Brain microvascular endothelial cell (primary cell): Measurements from ENCODE around the gene DOCK10.

Experiments
- DNase-seq: peaks from one replicate; pipeline ENCODE4 v3.0.0-alpha.2; 2020
- H3K27ac ChIP-seq: fragments of 250-450 bp; sonication (Bioruptor Pico); 2 replicates; pipeline ENCODE4 v1.5.1; 2020; ENCODE audit warnings: mild to moderate bottlenecking, moderate library complexity
- H3K27me3 ChIP-seq: fragments of 250-450 bp; sonication (Bioruptor Pico); replicated peaks from 2 replicates; pipeline ENCODE4 v1.5.1; 2020; ENCODE audit warnings: mild to moderate bottlenecking
- H3K36me3 ChIP-seq: fragments of 250-450 bp; sonication (Bioruptor Pico); replicated peaks from 2 replicates; pipeline ENCODE4 v1.5.1; 2020; ENCODE audit warnings: mild to moderate bottlenecking
- H3K4me3 ChIP-seq: 2 replicates; pipeline ENCODE4 v1.5.1; 2011; ENCODE audit warnings: low read depth, mild to moderate bottlenecking, control low read depth, low read length, moderate library complexity
- CTCF ChIP-seq: IDR thresholded peaks from 2 replicates; pipeline ENCODE4 v1.5.1; 2011; ENCODE audit warnings: low read depth, mild to moderate bottlenecking, moderate library complexity, low read length, control low read depth, inconsistent platforms; ENCODE audit errors: missing control alignments
- in situ Hi-C: cut with HindIII; loops from 2 replicates; pipeline ENCODE4 v1.10.0; 2017; ENCODE audit warnings: low sequenced_read_pairs, low pct_ligation_motif_present

DOCK10 gene

GRCh38 chr2:224910574-224910925 is 131.7 kb downstream of the DOCK10 start:
- Histone ChIP-seq H3K27me3 (no peaks in the 10 kb centered on the region), H3K27ac (peak overlapping the region; percentile 85), H3K36me3 (no peaks in the 10 kb centered on the region), H3K4me3 (no peak overlapping the region)
- in situ Hi-C loops = no loop called here
- peak; percentile 40 for DNase-seq
- TF ChIP-seq CTCF = no peak

GRCh38 chr2:224909885-224910573 is 132.2 kb downstream of the DOCK10 start:
- no peaks in the 10 kb centered on the region for H3K27me3 ChIP-seq

GRCh38 chr2:224908818-224909217 is 133.4 kb downstream of the DOCK10 start:
- Histone ChIP-seq H3K27me3 (no peaks in the 10 kb centered on the region), H3K4me3 (no peak overlapping the region), H3K36me3 (no peaks in the 10 kb centered on the region), H3K27ac (no peak overlapping the region)
- TF ChIP-seq CTCF = no peak
- in situ Hi-C loops = no loop called here
- no peak for DNase-seq

More at GRCh38 chr2:224909885-224910573, 132.2 kb downstream of the DOCK10 start:
- in situ Hi-C loops = no loop called here
- DNase-seq = peak; percentile 76
- TF ChIP-seq CTCF = no peak
- no peaks in the 10 kb centered on the region for H3K36me3 ChIP-seq
- peak overlapping the region; percentile 85 for H3K27ac ChIP-seq
- H3K4me3 ChIP-seq = no peak overlapping the region

GRCh38 chr2:224904381-224904780 is 137.9 kb downstream of the DOCK10 start:
- TF ChIP-seq CTCF = no peak
- DNase-seq = no peak
- in situ Hi-C loops = no loop called here
- Histone ChIP-seq H3K36me3 (no peaks in the 10 kb centered on the region), H3K27ac (no peak overlapping the region), H3K27me3 (no peaks in the 10 kb centered on the region), H3K4me3 (no peak overlapping the region)

GRCh38 chr2:224903621-224904020 is 138.6 kb downstream of the DOCK10 start:
- H3K27ac ChIP-seq = no peak overlapping the region
- in situ Hi-C loops = no loop called here

More at GRCh38 chr2:224903621-224904020, 138.6 kb downstream of the DOCK10 start:
- no peak overlapping the region for H3K4me3 ChIP-seq
- H3K36me3 ChIP-seq = no peaks in the 10 kb centered on the region
- TF ChIP-seq CTCF = no peak
- DNase-seq = no peak
- H3K27me3 ChIP-seq = no peaks in the 10 kb centered on the region
